ENCODE data around the gene HPCAL1. TPM values are rescaled to one million over a fixed set of nuclear protein-coding genes. Genes with fewer than 3 reads are reported as not detected.

HPCAL1 gene
- total and polyA plus RNA-seq, 4 donors = 122 to 147 (median 136) TPM

- WGBS, 2 donors = 0% methylated on average over 41 to 48 of the region's 48 CpGs
- Histone ChIP-seq H3K27me3 (ENCODE audit: control insufficient read depth in 3 of 3, insufficient read depth in 3 of 3, low read length in 2 of 3) (no peaks in the 10 kb centered on the region), H3K27ac (ENCODE audit: low read depth in 1 of 2, low read length in 1 of 2) (peak overlapping the region; percentile 80 to 94), H3K9me3 (ENCODE audit: control insufficient read depth in 4 of 4, insufficient read depth in 3 of 4, low read length in 3 of 4) (no peaks in the 10 kb centered on the region), H3K4me3 (peak overlapping the region; percentile 96), H3K36me3 (ENCODE audit: control insufficient read depth in 4 of 4, insufficient read depth in 4 of 4, low read length in 4 of 4) (peaks cover 0 to 1% (median 0%) of the 10 kb centered on the region in 4 donors), H3K9ac (ENCODE audit: insufficient read depth in 1 of 2, low read length in 2 of 2) (peak overlapping the region in 1 of 2 donors; percentile 61), H3K4me1 (ENCODE audit: control insufficient read depth in 5 of 5, insufficient read depth in 5 of 5, low read length in 5 of 5) (peaks cover 0 to 34% (median 18%) of the 10 kb centered on the region in 5 donors)
- no peak for TF ChIP-seq CTCF (IDR thresholded peaks at IDR 0.05; ENCODE audit: control extremely low read depth, extremely low read depth)
- peak in 1 of 3 donors; percentile 26 for DNase-seq
- ATAC-seq (ENCODE audit: insufficient read depth, low FRiP score) = no peak
Measured at GRCh38 chr2:10303181-10303693, 533 bp downstream of the HPCAL1 start.

- DNase-seq (peak; percentile 90 to 93 (median 91)), ATAC-seq (ENCODE audit: insufficient read depth, low FRiP score) (no peak)
- H3K4me3 ChIP-seq = peak overlapping the region; percentile 96
- no peak for TF ChIP-seq CTCF (IDR thresholded peaks at IDR 0.05; ENCODE audit: control extremely low read depth, extremely low read depth)
- peaks cover 0 to 1% (median 0%) of the 10 kb centered on the region in 4 donors for H3K36me3 ChIP-seq (ENCODE audit: control insufficient read depth in 4 of 4, insufficient read depth in 4 of 4, low read length in 4 of 4)
- peak overlapping the region in 1 of 2 donors; percentile 80 for H3K9ac ChIP-seq (ENCODE audit: insufficient read depth in 1 of 2, low read length in 2 of 2)
- no peaks in the 10 kb centered on the region for H3K9me3 ChIP-seq (ENCODE audit: control insufficient read depth in 4 of 4, insufficient read depth in 3 of 4, low read length in 3 of 4)
- H3K27ac ChIP-seq (ENCODE audit: low read depth in 1 of 2, low read length in 1 of 2) = peak overlapping the region; percentile 35 to 94
- WGBS, 2 donors = 0 to 1% methylated on average over 53 of the region's 53 CpGs
- H3K4me1 ChIP-seq (ENCODE audit: control insufficient read depth in 5 of 5, insufficient read depth in 5 of 5, low read length in 5 of 5) = peaks cover 0 to 34% (median 20%) of the 10 kb centered on the region in 5 donors
- H3K27me3 ChIP-seq (ENCODE audit: control insufficient read depth in 3 of 3, insufficient read depth in 3 of 3, low read length in 2 of 3) = no peaks in the 10 kb centered on the region
Measured at GRCh38 chr2:10303694-10304378, 1.1 kb downstream of the HPCAL1 start.

- Histone ChIP-seq H3K9me3 (ENCODE audit: control insufficient read depth in 4 of 4, insufficient read depth in 3 of 4, low read length in 3 of 4) (no peaks in the 10 kb centered on the region), H3K36me3 (ENCODE audit: control insufficient read depth in 4 of 4, insufficient read depth in 4 of 4, low read length in 4 of 4) (peaks cover 0 to 1% (median 0%) of the 10 kb centered on the region in 4 donors), H3K4me3 (peak overlapping the region; percentile 96), H3K27ac (ENCODE audit: low read depth in 1 of 2, low read length in 1 of 2) (peak overlapping the region in 1 of 2 donors; percentile 94), H3K9ac (ENCODE audit: insufficient read depth in 1 of 2, low read length in 2 of 2) (peak overlapping the region in 1 of 2 donors; percentile 65), H3K27me3 (ENCODE audit: control insufficient read depth in 3 of 3, insufficient read depth in 3 of 3, low read length in 2 of 3) (no peaks in the 10 kb centered on the region), H3K4me1 (ENCODE audit: control insufficient read depth in 5 of 5, insufficient read depth in 5 of 5, low read length in 5 of 5) (peaks cover 0 to 34% (median 20%) of the 10 kb centered on the region in 5 donors)
- TF ChIP-seq CTCF (IDR thresholded peaks at IDR 0.05; ENCODE audit: control extremely low read depth, extremely low read depth) = no peak
- WGBS, 2 donors = 27 to 49% methylated on average over 28 of the region's 28 CpGs
- DNase-seq = peak; percentile 29 to 60 (median 45)
- no peak for ATAC-seq (ENCODE audit: insufficient read depth, low FRiP score)
Measured at GRCh38 chr2:10304458-10305253, 2.0 kb downstream of the HPCAL1 start.
